Mesenchymal stem cell (in vitro differentiated cells and primary cell): ENCODE data around the gene PFDN5.

Experiments
- DNase-seq: peaks from one replicate; pipeline ENCODE4 v3.0.0-alpha.2; 2013
- H2AFZ ChIP-seq: one replicate; pipeline ENCODE4 v1.6.1; 2013; ENCODE audit warnings: low read depth, mild to moderate bottlenecking, control low read depth, inconsistent platforms, low read length, moderate library complexity
- H2AK5ac ChIP-seq: 2 replicates; pipeline ENCODE4 v1.6.1; 2013; ENCODE audit warnings: low read length, moderate library complexity, mild to moderate bottlenecking, inconsistent platforms; ENCODE audit not compliant: severe bottlenecking
- H2BK120ac ChIP-seq: one replicate; pipeline ENCODE4 v1.6.1; 2013; ENCODE audit warnings: low read depth, mild to moderate bottlenecking, inconsistent platforms, low read length, moderate library complexity
- H2BK12ac ChIP-seq, 2 experiments: one replicate each; pipeline ENCODE4 v1.6.1; 2013; ENCODE audit warnings: inconsistent platforms in 2 of 2, low read length in 2 of 2, mild to moderate bottlenecking in 2 of 2, moderate library complexity in 2 of 2, control low read depth in 1 of 2
- H2BK15ac ChIP-seq: one replicate; pipeline ENCODE4 v1.6.1; 2013; ENCODE audit warnings: mild to moderate bottlenecking, low read depth, inconsistent platforms; ENCODE audit not compliant: poor library complexity, severe bottlenecking
- H2BK5ac ChIP-seq: 2 replicates; pipeline ENCODE4 v1.6.1; 2013; ENCODE audit warnings: low read depth, mild to moderate bottlenecking, low read length, control low read depth, inconsistent platforms; ENCODE audit not compliant: poor library complexity, severe bottlenecking
- H3K14ac ChIP-seq, 2 experiments: one replicate each; pipeline ENCODE4 v1.6.1; 2013; ENCODE audit warnings: inconsistent platforms in 2 of 2, low read length in 2 of 2, control low read depth in 1 of 2, mild to moderate bottlenecking in 1 of 2, moderate library complexity in 1 of 2
- H3K18ac ChIP-seq, 2 experiments: one replicate each; pipeline ENCODE4 v1.6.1; 2013; ENCODE audit warnings: inconsistent platforms in 2 of 2, low read length in 2 of 2, control low read depth in 1 of 2, low read depth in 1 of 2, mild to moderate bottlenecking in 1 of 2
- H3K23ac ChIP-seq, 2 experiments: one replicate each; pipeline ENCODE4 v1.6.1; 2013; ENCODE audit warnings: inconsistent platforms in 2 of 2, low read length in 2 of 2, mild to moderate bottlenecking in 2 of 2, moderate library complexity in 2 of 2, control low read depth in 1 of 2
- H3K27ac ChIP-seq: 2 replicates; pipeline ENCODE4 v1.5.1; 2013; ENCODE audit warnings: mild to moderate bottlenecking, moderate library complexity, low read length, control low read depth, inconsistent platforms; ENCODE audit not compliant: poor library complexity, severe bottlenecking
- H3K27me3 ChIP-seq, 2 experiments: 2 replicates each; pipeline versions ENCODE4 v1.6.1 to v1.7.0; 2013; ENCODE audit warnings: low read length in 2 of 2, mild to moderate bottlenecking in 2 of 2, moderate library complexity in 2 of 2, control low read depth in 1 of 2, inconsistent platforms in 1 of 2; ENCODE audit not compliant: control insufficient read depth in 1 of 2, insufficient read depth in 1 of 2
- H3K36me3 ChIP-seq, 2 experiments: 2 replicates each; pipeline versions ENCODE4 v1.6.1 to v1.7.0; 2013; ENCODE audit warnings: low read length in 2 of 2, control low read depth in 1 of 2, inconsistent platforms in 1 of 2, low read depth in 1 of 2, mild to moderate bottlenecking in 1 of 2; ENCODE audit not compliant: insufficient read depth in 2 of 2, control insufficient read depth in 1 of 2
- H3K4ac ChIP-seq, 2 experiments: one replicate each; pipeline ENCODE4 v1.6.1; 2013; ENCODE audit warnings: inconsistent platforms in 2 of 2, low read length in 2 of 2, mild to moderate bottlenecking in 2 of 2, moderate library complexity in 2 of 2, control low read depth in 1 of 2, low read depth in 1 of 2
- H3K4me1 ChIP-seq: 2 replicates; pipeline ENCODE4 v1.6.1; 2013; ENCODE audit warnings: low read depth, low read length, control low read depth; ENCODE audit not compliant: control insufficient read depth, insufficient read depth
- H3K4me2 ChIP-seq: 2 replicates; pipeline ENCODE4 v1.6.1; 2013; ENCODE audit warnings: low read length, mild to moderate bottlenecking, inconsistent platforms; ENCODE audit not compliant: poor library complexity, severe bottlenecking
- H3K4me3 ChIP-seq, 2 experiments: 2 replicates each; pipeline versions ENCODE4 v1.5.1 to v1.7.0; 2013; ENCODE audit warnings: low read length in 2 of 2, mild to moderate bottlenecking in 2 of 2, control low read depth in 1 of 2, low read depth in 1 of 2; ENCODE audit not compliant: insufficient read depth in 1 of 2
- H3K79me1 ChIP-seq: replicated peaks from 2 replicates; pipeline ENCODE4 v1.6.1; 2013; ENCODE audit warnings: mild to moderate bottlenecking, control low read depth, low read length, inconsistent platforms; ENCODE audit not compliant: poor library complexity, severe bottlenecking
- H3K9ac ChIP-seq: 2 replicates; pipeline ENCODE4 v1.7.0; 2013; ENCODE audit warnings: mild to moderate bottlenecking, low read length, moderate library complexity
- H3K9me3 ChIP-seq: 2 replicates; pipeline ENCODE4 v1.7.0; 2013; ENCODE audit warnings: mild to moderate bottlenecking, low read length; ENCODE audit not compliant: control insufficient read depth
- H4K8ac ChIP-seq: one replicate; pipeline ENCODE4 v1.6.1; 2013; ENCODE audit warnings: inconsistent platforms, mild to moderate bottlenecking, low read length, moderate library complexity
- H4K91ac ChIP-seq: one replicate; pipeline ENCODE4 v1.6.1; 2013; ENCODE audit warnings: mild to moderate bottlenecking, low read length, inconsistent platforms
- WGBS: methylation state at CpG from one replicate; pipeline ENCODE4 v1.1.7; 2013; ENCODE audit warnings: mixed read lengths; 5-methylcytosine and 5-hydroxymethylcytosine counted together

Gene PFDN5

DNA sequence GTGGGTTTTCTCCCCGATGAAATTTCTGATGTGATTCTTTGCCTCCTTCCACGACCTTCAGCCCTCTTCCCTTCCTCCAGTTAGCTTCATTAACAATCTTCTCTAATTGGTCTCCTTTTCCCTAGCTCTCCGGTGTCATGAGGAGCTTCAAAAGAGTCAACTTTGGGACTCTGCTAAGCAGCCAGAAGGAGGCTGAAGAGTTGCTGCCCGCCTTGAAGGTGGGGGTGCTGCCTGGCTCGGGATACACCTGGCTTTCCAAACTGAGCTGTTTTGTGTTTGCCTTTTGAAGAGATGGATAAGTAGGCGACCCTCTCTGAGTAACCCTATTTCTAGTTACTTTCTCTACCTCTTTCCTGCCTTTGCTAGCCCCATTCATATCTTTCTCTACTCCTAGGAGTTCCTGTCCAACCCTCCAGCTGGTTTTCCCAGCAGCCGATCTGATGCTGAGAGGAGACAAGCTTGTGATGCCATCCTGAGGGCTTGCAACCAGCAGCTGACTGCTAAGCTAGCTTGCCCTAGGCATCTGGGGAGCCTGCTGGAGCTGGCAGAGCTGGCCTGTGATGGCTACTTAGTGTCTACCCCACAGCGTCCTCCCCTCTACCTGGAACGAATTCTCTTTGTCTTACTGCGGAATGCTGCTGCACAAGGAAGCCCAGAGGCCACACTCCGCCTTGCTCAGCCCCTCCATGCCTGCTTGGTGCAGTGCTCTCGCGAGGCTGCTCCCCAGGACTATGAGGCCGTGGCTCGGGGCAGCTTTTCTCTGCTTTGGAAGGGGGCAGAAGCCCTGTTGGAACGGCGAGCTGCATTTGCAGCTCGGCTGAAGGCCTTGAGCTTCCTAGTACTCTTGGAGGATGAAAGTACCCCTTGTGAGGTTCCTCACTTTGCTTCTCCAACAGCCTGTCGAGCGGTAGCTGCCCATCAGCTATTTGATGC, 26.4 kb upstream of the PFDN5 start:
- no peaks in the 10 kb centered on the region for H3K9me3 ChIP-seq
- H2AK5ac ChIP-seq: no peak overlapping the region
- peak overlapping the region; percentile 97 for H3K4me2 ChIP-seq
- H3K18ac ChIP-seq: no peak overlapping the region
- H3K4ac ChIP-seq: no peak overlapping the region
- H3K9ac ChIP-seq: peak overlapping the region; percentile 84
- H4K8ac ChIP-seq: no peak overlapping the region
- peak; percentile 18 for DNase-seq
- no peaks in the 10 kb centered on the region for H3K36me3 ChIP-seq
- H3K4me3 ChIP-seq: peak overlapping the region; percentile 84 to 90
- peaks cover 25% of the 10 kb centered on the region for H3K79me1 ChIP-seq
- H2BK12ac ChIP-seq: no peak overlapping the region
- H4K91ac ChIP-seq: no peak overlapping the region
- no peaks in the 10 kb centered on the region for H3K27me3 ChIP-seq
- no peak overlapping the region for H3K23ac ChIP-seq
- no peak overlapping the region for H3K14ac ChIP-seq
- no peak overlapping the region for H2BK15ac ChIP-seq
- peaks cover 12% of the 10 kb centered on the region for H3K4me1 ChIP-seq
- no peak overlapping the region for H3K27ac ChIP-seq
- H2BK120ac ChIP-seq: no peak overlapping the region
- peak overlapping the region; percentile 43 for H2AFZ ChIP-seq
- no peak overlapping the region for H2BK5ac ChIP-seq
- WGBS: 70% methylated on average over 19 of the region's 20 CpGs

DNA sequence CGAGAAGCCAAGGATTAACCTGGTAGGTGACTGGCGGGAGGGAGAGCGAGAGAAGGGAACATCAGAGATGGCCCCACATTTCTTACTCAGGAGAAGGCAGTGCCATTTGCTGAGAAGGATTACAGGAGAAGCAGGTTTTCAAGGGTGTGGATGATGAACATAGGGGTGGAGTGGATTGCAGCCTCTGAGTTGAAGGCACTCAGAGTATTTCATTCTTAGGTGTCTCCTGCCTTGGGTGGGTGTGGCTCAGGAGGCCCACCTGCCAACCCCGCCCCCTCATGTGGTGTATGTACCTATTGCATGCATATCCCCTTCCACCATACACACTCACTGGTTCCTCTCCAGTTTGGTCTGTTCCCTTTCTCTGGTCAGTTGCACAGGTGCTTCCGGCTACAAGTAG, 20.9 kb upstream of the PFDN5 start:
- Histone ChIP-seq H2BK15ac (no peak overlapping the region), H3K27me3 (no peaks in the 10 kb centered on the region)
- WGBS: over 99% methylated on average over 5 of the region's 5 CpGs

DNA sequence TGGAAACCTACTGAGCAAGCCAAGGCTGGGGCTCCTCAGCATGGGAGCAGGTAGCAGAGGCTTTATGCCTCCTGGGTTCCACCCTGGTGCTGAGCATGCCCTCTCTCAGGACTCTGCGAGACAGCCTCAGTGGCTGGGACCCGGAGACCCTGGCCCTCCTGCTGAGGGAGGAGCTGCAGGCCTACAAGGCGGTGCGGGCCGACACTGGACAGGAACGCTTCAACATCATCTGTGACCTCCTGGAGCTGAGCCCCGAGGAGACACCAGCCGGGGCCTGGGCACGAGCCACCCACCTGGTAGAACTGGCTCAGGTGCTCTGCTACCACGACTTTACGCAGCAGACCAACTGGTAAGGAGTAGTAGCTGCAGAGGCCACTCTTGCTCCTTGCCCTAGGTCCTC, 18.8 kb upstream of the PFDN5 start:
- H3K4me1 ChIP-seq: peaks cover 3% of the 10 kb centered on the region
- H3K23ac ChIP-seq: no peak overlapping the region
- no peak overlapping the region for H3K9ac ChIP-seq
- H3K4me2 ChIP-seq: no peak overlapping the region
- no peak overlapping the region for H2AK5ac ChIP-seq
- no peak overlapping the region for H2BK12ac ChIP-seq
- no peak overlapping the region for H2BK5ac ChIP-seq
- no peaks in the 10 kb centered on the region for H3K27me3 ChIP-seq
- H3K4ac ChIP-seq: no peak overlapping the region
- DNase-seq: no peak
- H3K27ac ChIP-seq: no peak overlapping the region
- no peak overlapping the region for H3K14ac ChIP-seq
- H4K8ac ChIP-seq: no peak overlapping the region
- H2BK15ac ChIP-seq: no peak overlapping the region
- peaks cover 14% of the 10 kb centered on the region for H3K79me1 ChIP-seq
- peaks cover 5 to 17% of the 10 kb centered on the region in 2 experiments for H3K36me3 ChIP-seq
- H2AFZ ChIP-seq: no peak overlapping the region
- no peaks in the 10 kb centered on the region for H3K9me3 ChIP-seq
- H2BK120ac ChIP-seq: no peak overlapping the region
- H3K4me3 ChIP-seq: no peak overlapping the region
- no peak overlapping the region for H3K18ac ChIP-seq
- peak overlapping the region; percentile 25 for H4K91ac ChIP-seq
- WGBS: 98% methylated on average over 11 of the region's 11 CpGs

More for the DNA sequence above, 20.9 kb upstream of the PFDN5 start:
- no peak for DNase-seq
- Histone ChIP-seq H2AK5ac (no peak overlapping the region), H3K23ac (no peak overlapping the region), H3K79me1 (peaks cover 29% of the 10 kb centered on the region), H4K8ac (no peak overlapping the region), H3K4me2 (no peak overlapping the region), H2BK12ac (no peak overlapping the region), H4K91ac (no peak overlapping the region), H3K4ac (no peak overlapping the region), H2AFZ (no peak overlapping the region), H3K9ac (no peak overlapping the region), H3K27ac (no peak overlapping the region), H2BK120ac (no peak overlapping the region), H3K4me1 (peaks cover 7% of the 10 kb centered on the region), H3K14ac (no peak overlapping the region), H3K36me3 (peaks cover 2 to 13% of the 10 kb centered on the region in 2 experiments), H3K18ac (no peak overlapping the region), H2BK5ac (no peak overlapping the region), H3K9me3 (no peaks in the 10 kb centered on the region), H3K4me3 (no peak overlapping the region)

DNA sequence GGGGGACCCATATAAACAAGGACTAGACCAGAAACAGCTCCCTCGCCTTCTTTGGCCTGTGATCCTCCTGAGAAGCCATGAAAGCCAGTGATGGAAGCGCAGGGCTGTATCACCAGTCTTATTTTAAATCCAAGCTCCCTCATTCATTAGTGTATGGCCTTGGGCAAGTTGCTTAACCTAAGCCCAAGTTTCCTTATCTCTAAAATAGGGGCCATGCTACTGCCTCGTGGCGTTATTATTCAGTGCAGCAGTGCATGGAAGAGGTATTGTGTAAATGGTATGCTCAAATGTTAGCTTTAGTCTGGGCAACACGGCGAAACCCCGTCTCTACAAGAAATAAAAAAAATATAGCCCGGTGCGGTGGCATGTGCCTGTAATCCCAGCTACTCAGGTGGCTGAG, 17.4 kb upstream of the PFDN5 start:
- H3K79me1 ChIP-seq: peaks cover 7% of the 10 kb centered on the region
- no peak overlapping the region for H2BK15ac ChIP-seq
- no peak overlapping the region for H2BK12ac ChIP-seq
- no peak overlapping the region for H2BK5ac ChIP-seq
- H3K4me3 ChIP-seq: no peak overlapping the region
- DNase-seq: no peak
- H3K27ac ChIP-seq: no peak overlapping the region
- no peak overlapping the region for H3K18ac ChIP-seq
- no peak overlapping the region for H2BK120ac ChIP-seq
- no peaks in the 10 kb centered on the region for H3K9me3 ChIP-seq
- H3K23ac ChIP-seq: no peak overlapping the region
- H3K36me3 ChIP-seq: peaks cover 17 to 23% of the 10 kb centered on the region in 2 experiments
- H3K4me1 ChIP-seq: no peaks in the 10 kb centered on the region
- no peak overlapping the region for H2AK5ac ChIP-seq
- H3K4me2 ChIP-seq: no peak overlapping the region
- no peak overlapping the region for H3K4ac ChIP-seq
- no peak overlapping the region for H3K9ac ChIP-seq
- H2AFZ ChIP-seq: no peak overlapping the region
- H3K27me3 ChIP-seq: no peaks in the 10 kb centered on the region
- H3K14ac ChIP-seq: no peak overlapping the region
- no peak overlapping the region for H4K91ac ChIP-seq
- 99% methylated on average over 9 of the region's 9 CpGs for WGBS
- H4K8ac ChIP-seq: no peak overlapping the region
